ENCODE measurements around the gene SRRD.

DNA sequence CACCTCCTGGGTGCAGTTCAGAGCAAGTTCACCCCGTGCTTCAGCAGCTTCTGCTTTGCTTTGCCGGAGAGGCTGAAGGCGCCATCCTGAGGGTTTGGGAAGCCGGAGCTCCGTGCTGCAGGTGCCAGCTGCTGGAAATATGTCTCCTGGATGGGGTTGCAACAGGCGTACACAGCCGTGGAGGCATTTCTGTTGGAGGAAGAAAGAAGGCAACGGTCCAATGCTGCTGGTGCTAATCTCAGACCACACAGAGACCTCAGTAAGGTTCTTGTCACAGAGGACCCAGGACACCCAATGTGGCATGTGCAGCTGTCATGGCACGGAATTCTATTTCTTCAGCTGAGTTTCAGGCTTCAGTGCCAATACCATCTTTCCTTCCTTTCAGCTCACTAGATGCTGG is 30.5 kb upstream of the SRRD start:
- TF ChIP-seq, protein P1, sequence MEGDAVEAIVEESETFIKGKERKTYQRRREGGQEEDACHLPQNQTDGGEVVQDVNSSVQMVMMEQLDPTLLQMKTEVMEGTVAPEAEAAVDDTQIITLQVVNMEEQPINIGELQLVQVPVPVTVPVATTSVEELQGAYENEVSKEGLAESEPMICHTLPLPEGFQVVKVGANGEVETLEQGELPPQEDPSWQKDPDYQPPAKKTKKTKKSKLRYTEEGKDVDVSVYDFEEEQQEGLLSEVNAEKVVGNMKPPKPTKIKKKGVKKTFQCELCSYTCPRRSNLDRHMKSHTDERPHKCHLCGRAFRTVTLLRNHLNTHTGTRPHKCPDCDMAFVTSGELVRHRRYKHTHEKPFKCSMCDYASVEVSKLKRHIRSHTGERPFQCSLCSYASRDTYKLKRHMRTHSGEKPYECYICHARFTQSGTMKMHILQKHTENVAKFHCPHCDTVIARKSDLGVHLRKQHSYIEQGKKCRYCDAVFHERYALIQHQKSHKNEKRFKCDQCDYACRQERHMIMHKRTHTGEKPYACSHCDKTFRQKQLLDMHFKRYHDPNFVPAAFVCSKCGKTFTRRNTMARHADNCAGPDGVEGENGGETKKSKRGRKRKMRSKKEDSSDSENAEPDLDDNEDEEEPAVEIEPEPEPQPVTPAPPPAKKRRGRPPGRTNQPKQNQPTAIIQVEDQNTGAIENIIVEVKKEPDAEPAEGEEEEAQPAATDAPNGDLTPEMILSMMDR (IDR thresholded peaks at IDR 0.05), result no peak
- TF ChIP-seq POLR2A (IDR thresholded peaks at IDR 0.05), result no peak

Data from esophagus squamous epithelium (tissue), 4 donors.